Neural crest cell (in vitro differentiated cells): ENCODE measurements around the gene METTL27. TPM values are rescaled to one million over a fixed set of nuclear protein-coding genes. Genes with fewer than 3 reads are reported as not detected.
A peak's percentile ranks its signal among the peaks of the same experiment; 100 is the strongest.

ENCODE experiments used
- DNase-seq: peaks from one replicate; pipeline ENCODE4 v3.0.0; 2021; ENCODE audit warnings: low read depth, mixed read lengths, low spot score
- H3K27ac Mint-ChIP-seq: one replicate; pipeline ENCODE4 v1.8.0; 2021; ENCODE audit warnings: mild to moderate bottlenecking, mixed read lengths; ENCODE audit not compliant: unreplicated experiment
- H3K27me3 Mint-ChIP-seq: 2 replicates; pipeline ENCODE4 v1.8.0; 2021; ENCODE audit warnings: low read depth, mild to moderate bottlenecking, mixed read lengths
- H3K36me3 Mint-ChIP-seq: 2 replicates; pipeline ENCODE4 v1.8.0; 2021; ENCODE audit warnings: low read depth, mild to moderate bottlenecking, mixed read lengths
- H3K4me1 Mint-ChIP-seq: 2 replicates; pipeline ENCODE4 v1.8.0; 2021; ENCODE audit warnings: mixed read lengths
- H3K4me3 Mint-ChIP-seq: one replicate; pipeline ENCODE4 v1.8.0; 2021; ENCODE audit warnings: mild to moderate bottlenecking, mixed read lengths
- H3K9me3 Mint-ChIP-seq: 2 replicates; pipeline ENCODE4 v1.8.0; 2021; ENCODE audit warnings: mixed read lengths
- CTCF ChIP-seq: fragments of 200-600 bp; sonication (generic); conservative IDR thresholded peaks from 2 replicates; pipeline ENCODE4 v1.5.0; 2021; ENCODE audit warnings: antibody characterized with exemption, mild to moderate bottlenecking
- total RNA-seq: library from RNA; stranded (reverse); gene quantifications from 2 replicates; pipeline ENCODE4 v1.2.1, GENCODE V29; 2021

Gene METTL27
- total RNA-seq, 1 donor from 2014 or later = 2.3 TPM

GRCh38 chr7:73864981-73865711 lies 22.8 kb upstream of the METTL27 start:
- H3K27ac Mint-ChIP-seq = peak overlapping the region; percentile 27
- no peaks in the 10 kb centered on the region for H3K9me3 Mint-ChIP-seq
- H3K27me3 Mint-ChIP-seq = no peaks in the 10 kb centered on the region
- no peak for DNase-seq
- no peaks in the 10 kb centered on the region for H3K4me1 Mint-ChIP-seq
- H3K4me3 Mint-ChIP-seq = no peak overlapping the region
- no peak for TF ChIP-seq CTCF
- no peaks in the 10 kb centered on the region for H3K36me3 Mint-ChIP-seq

GRCh38 chr7:73861305-73861704 lies 19.0 kb upstream of the METTL27 start:
- TF ChIP-seq CTCF = no peak
- Mint-ChIP-seq H3K27me3 (peaks cover 20% of the 10 kb centered on the region), H3K4me3 (no peak overlapping the region), H3K4me1 (no peaks in the 10 kb centered on the region), H3K27ac (no peak overlapping the region), H3K36me3 (no peaks in the 10 kb centered on the region), H3K9me3 (no peaks in the 10 kb centered on the region)
- DNase-seq = no peak

- no peak for DNase-seq
- no peak within 1 kb of the TSS for H3K4me3 Mint-ChIP-seq
- no peaks in the 10 kb centered on the region for H3K4me1 Mint-ChIP-seq
- peaks cover 23% of the 10 kb centered on the region for H3K27me3 Mint-ChIP-seq
- H3K9me3 Mint-ChIP-seq = no peaks in the 10 kb centered on the region
- no peaks in the 10 kb centered on the region for H3K36me3 Mint-ChIP-seq
- no peak for TF ChIP-seq CTCF
- H3K27ac Mint-ChIP-seq = no peak within 1 kb of the TSS
Measured at GRCh38 chr7:73860859-73861258, 18.5 kb upstream of the METTL27 start, which contains the start of gene TMEM270. Gene TMEM270, plus strand, starts transcription at chr7:73861159. Its CDS starts 36 bp downstream, at chr7:73861195.

- no peak for TF ChIP-seq CTCF
- no peak for DNase-seq
- Mint-ChIP-seq H3K27ac (no peak overlapping the region), H3K4me3 (no peak overlapping the region), H3K36me3 (no peaks in the 10 kb centered on the region), H3K27me3 (peaks cover 35% of the 10 kb centered on the region), H3K4me1 (no peaks in the 10 kb centered on the region), H3K9me3 (no peaks in the 10 kb centered on the region)
Measured at GRCh38 chr7:73858807-73859206, 16.5 kb upstream of the METTL27 start.

GRCh38 chr7:73856941-73857340 lies 14.6 kb upstream of the METTL27 start:
- TF ChIP-seq CTCF = no peak
- Mint-ChIP-seq H3K4me3 (no peak overlapping the region), H3K36me3 (no peaks in the 10 kb centered on the region), H3K27ac (no peak overlapping the region), H3K9me3 (no peaks in the 10 kb centered on the region), H3K4me1 (no peaks in the 10 kb centered on the region), H3K27me3 (peaks cover 43% of the 10 kb centered on the region)
- DNase-seq = no peak
